Testis (tissue), 2 donors: ENCODE data around the gene FSTL4.

Experiments
- POLR2A ChIP-seq: fragments of 450-650 bp; IDR thresholded peaks from one replicate; pipeline ENCODE4 v1.6.1; 2017; ENCODE audit warnings: antibody characterized with exemption, mild to moderate bottlenecking, moderate library complexity
- TF ChIP-seq, protein P1 (sequence below), 3 experiments: fragments of 450-650 bp in 2 of 3; fragments of 200-600 bp in 1 of 3; sonication (generic) in 1 of 3; IDR thresholded peaks; one replicate each; pipeline ENCODE4 v1.5.1; 2016 to 2019; ENCODE audit warnings: antibody characterized with exemption in 3 of 3, mild to moderate bottlenecking in 2 of 3, moderate library complexity in 1 of 3

DNA sequence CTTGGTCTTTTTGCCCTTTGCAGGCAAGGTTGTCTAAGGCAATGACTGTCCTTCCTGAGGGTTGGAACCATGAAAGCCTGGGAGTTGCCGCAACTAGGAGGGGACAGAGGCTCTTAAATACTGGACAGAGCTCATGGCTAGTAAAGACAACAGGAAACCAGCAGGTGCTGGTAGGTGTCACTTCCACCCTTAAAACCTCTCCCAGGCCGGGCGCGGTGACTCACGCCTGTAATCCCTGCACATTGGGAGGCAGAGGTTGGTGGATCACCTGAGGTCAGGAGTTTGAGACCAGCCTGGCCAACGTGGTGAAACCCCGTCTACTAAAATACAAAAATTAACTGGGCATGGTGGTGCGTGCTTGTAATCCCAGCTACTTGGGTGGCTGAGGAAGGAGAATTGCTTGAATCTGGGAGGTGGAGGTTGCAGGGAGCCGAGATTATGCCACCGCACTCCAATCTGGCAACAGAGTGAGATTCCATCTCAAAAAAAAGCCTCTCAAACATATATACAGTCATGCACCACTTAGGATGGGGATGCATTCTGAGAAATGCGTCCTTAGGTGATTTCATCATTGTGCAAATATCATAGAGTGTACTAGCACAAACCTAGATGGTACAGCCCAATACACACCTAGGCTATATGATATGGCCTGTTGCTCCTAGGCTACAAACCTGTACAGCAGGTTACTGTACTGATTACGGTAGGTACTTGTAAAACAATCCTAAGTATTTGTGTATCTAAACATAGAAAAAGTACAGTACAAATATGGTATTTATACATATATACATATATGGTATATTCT is 457.9 kb downstream of the FSTL4 start:
- TF ChIP-seq, protein P1, sequence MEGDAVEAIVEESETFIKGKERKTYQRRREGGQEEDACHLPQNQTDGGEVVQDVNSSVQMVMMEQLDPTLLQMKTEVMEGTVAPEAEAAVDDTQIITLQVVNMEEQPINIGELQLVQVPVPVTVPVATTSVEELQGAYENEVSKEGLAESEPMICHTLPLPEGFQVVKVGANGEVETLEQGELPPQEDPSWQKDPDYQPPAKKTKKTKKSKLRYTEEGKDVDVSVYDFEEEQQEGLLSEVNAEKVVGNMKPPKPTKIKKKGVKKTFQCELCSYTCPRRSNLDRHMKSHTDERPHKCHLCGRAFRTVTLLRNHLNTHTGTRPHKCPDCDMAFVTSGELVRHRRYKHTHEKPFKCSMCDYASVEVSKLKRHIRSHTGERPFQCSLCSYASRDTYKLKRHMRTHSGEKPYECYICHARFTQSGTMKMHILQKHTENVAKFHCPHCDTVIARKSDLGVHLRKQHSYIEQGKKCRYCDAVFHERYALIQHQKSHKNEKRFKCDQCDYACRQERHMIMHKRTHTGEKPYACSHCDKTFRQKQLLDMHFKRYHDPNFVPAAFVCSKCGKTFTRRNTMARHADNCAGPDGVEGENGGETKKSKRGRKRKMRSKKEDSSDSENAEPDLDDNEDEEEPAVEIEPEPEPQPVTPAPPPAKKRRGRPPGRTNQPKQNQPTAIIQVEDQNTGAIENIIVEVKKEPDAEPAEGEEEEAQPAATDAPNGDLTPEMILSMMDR (IDR thresholded peaks at IDR 0.05), result no peak
- TF ChIP-seq POLR2A, result no peak
